ENCODE data around the gene CCL23.
"Not testable (repeated sequence)": the region's sequence is repeated elsewhere in the genome, so short reads cannot be mapped to it uniquely, and the experiment has no call there.

Gene CCL23

GRCh38 chr17:36017799-36018198 is at the start of gene CCL23:
Gene CCL23, minus strand, starts transcription at chr17:36017972. Its CDS starts 75 bp downstream, at chr17:36017897.
- DNase-seq: no peak

DNA sequence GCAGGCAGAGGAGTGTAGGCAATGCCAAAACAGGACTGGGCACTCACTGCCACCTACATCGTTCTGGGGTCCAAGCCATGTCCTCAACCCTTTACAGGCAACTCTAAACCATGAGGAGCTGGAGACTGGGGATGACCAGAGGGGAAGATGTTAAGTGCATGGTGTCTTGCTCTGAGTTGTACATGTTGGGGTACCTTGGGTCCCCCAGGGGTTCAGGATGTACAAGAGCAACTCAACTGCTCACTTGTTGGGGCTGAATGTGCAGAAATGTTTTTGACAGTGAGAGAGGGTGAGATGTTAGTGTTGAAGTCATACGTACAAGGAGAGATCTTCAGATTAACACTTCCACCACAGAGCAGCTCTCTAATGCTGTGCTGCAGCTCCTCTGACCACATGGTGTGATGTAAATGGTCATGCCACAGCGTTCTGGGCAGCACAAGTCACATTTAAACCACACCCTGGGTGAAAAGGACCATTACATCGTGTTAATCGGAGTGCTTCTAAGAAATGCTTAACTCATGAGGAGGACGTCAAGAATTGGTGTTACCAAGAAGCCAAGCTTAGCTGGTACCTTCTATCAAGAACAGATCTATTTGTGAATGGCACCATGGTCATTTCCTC is 48.7 kb upstream of the CCL23 start:
- no peak for DNase-seq

- no peak for DNase-seq
These were observed 46.2 kb upstream of the CCL23 start, which contains the start of gene CCL18 for GRCh38 chr17:36063786-36064541. Gene CCL18, plus strand, starts transcription at chr17:36064272. Its CDS starts 71 bp downstream, at chr17:36064343.

GRCh38 chr17:36060816-36061215 is 43.0 kb upstream of the CCL23 start:
- DNase-seq: no peak

GRCh38 chr17:36059406-36059805 is 41.6 kb upstream of the CCL23 start:
- DNase-seq: no peak

DNA sequence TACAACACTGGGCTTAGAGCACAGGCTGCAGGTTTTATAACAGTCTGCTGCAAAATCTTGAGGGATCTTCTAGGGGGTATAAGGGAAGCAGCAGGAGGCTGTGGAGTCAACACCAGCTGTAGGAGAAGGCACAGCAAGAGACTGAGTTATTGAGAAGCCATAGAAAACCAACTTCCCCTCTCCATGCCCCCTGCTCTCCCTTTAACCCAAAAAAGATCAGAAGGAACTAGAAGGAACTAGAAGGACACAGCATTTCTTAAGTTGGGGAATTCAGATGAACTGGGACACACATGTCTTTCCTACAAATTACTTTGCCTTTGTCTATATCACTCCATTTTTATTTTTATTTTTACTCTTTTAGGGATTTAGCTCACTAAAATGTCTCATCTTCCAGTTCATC is 40.1 kb upstream of the CCL23 start:
- DNase-seq: no peak

DNA sequence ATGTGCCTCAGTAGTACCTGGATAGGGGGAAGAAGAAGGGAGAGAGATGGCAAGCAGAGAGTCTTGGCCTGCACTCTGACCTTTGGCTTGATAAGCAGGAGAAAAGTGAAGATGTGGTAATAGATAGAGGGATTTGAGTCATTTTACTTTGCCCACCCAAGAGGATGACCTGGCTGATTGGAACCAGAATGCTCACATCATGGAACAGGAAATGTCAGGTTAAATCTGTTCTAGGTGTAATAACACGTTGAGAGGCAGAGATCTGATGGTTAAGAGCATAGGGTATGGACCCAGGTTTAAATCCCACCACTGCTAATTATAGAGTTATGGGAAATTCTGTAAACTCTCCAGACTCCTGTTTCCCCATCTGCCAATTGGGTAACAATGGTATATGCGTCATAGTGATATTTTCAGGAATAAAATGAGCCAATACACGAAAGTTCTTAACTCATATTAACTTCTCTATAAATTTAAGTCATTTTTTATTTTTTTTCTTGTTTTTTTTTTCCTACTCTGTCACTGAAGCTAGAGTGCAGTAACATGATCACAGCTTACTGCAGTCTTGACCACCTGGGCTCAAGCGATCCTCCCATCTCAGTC is 38.2 kb upstream of the CCL23 start:
- DNase-seq: no peak

DNA sequence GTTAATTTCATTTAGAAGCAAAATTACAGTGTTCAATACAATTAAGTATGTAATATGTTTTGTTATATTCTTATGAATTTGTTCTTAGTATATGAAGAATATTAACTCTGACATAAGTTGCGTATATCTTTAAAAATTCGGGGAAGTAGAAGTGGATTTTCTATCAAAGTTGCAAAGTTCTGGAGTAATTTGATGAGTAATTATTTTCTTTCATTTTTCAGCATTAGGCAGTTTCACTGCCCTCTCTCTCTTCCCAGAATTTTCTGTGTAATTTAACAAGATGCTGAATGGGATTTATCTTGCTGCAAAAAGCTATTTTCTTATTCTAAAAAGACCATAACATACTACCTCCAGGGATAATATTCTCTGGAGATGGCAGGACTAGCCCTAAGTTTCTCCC is 37.4 kb upstream of the CCL23 start:
- DNase-seq: no peak

- no peak for DNase-seq
These were observed 31.9 kb upstream of the CCL23 start for GRCh38 chr17:36049643-36050042.

DNA sequence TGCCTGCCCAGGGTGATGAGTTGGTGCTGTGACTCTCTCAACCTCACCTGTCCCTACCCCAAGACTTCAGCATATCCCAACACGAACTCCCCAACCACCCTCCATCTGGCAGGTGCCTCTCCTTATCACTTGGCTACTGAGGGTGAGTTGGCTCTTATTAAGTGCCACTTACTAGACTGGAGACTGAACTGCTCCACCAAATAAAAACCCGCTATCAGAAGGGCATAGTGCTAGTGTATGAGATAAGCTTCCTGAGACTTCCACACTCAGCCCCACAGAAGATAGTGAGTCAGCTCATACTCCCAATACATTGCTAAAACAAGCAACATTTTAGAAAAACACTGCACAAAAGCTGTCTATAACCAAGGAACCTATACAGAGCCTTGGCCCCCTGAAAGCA is 30.3 kb upstream of the CCL23 start:
- no peak for DNase-seq

GRCh38 chr17:36036235-36036634 is 18.5 kb upstream of the CCL23 start:
- no peak for DNase-seq

DNA sequence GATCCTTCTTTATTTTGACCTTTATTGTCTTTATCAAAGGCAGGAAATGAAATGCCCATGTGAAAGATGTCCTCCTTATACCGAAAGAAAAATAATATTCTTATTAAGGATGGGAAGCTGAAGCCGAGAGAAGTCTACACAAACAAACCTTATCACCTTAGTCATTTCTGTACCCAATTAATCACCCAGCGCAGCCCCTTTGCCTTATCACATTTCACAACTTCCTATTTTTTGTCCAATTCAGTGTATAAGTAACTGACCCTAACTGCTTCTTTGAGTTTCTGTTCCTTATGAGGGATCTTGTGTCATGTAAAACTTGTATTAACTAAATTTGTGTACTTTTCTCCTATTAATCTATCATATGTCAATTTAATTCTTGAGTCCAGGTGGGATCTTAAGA is 16.4 kb upstream of the CCL23 start:
- no peak for DNase-seq

GRCh38 chr17:36030956-36031355 is 13.2 kb upstream of the CCL23 start:
- DNase-seq: no peak

- no peak for DNase-seq
These were observed 10.0 kb upstream of the CCL23 start for GRCh38 chr17:36027761-36028160.

DNA sequence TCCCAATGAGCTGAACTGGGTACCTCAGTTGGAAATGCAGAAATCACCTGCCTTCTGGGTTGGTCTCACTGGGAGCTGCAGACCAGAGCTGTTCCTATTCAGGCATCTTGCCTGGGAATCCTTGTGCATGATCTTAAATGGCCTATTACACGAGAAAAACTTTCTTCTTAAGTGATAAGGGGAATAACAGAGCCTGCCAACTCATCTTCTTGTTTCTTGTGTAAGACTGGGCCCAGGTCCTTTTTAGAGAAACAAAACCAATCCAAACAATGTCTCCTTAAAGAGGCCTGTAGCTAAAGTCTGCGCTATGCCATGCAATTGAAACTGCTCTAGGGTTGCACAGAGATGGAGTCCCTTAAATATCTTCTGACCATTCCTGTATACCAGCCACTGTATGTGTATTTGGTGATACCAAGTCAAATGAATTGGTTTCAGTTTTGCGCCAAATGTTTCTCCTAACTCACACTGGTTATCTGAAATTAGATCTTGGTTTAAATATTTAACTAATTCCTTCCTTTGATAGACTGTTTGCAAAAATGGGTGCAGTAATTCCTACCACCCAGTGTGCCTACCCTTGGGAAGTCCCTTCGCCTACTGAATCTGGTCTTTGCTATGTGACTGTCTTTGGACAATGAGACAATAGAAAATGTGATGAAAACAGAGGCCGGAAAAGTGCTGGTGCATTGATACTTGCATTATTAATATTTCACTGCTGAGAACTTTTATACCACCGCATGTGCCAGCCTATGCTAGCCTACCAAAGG is 6.5 kb upstream of the CCL23 start:
- DNase-seq: no peak

DNA sequence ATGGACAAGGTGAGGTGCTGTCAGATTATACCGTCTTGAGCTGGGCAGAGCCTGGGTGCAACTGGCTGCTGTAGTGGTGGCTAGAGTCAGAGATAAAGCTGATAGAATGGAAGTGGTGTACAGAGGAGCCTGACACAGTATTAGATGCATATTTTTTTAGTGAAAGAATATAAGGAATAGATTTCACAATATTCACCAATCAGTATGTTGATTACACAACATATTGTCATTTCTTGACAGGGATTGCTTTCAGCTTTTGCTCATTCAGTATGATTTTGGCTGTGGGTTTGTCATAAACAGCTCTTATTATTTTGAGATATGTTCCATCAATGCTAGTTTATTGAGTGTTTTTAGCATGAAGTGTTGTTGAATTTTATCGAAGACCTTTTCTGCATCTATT is 1.7 kb upstream of the CCL23 start:
- no peak for DNase-seq

GRCh38 chr17:36016555-36016954 is 1.2 kb downstream of the CCL23 start:
- no peak for DNase-seq

- not testable (repeated sequence) for DNase-seq
These were observed 1.9 kb downstream of the CCL23 start for GRCh38 chr17:36015895-36016294.

DNA sequence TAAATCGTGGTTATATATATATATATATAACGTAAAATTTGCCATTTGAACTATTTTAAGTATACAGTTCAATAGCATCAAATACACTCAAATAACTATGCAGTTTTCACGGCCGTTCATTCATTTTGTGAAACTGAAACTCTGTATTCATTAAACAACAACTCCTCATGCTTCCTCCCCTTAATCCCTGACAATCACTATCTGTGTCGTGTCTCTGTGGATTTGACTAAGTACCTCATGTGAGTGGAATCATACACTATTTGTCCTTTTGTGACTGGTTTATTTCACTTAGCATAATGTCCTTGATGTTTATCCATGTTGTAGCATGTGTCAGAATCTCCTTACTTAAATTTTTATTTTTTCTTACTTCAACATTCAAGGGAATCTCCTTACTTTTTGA is 2.8 kb downstream of the CCL23 start:
- no peak for DNase-seq

- DNase-seq: no peak
These were observed 6.6 kb downstream of the CCL23 start for GRCh38 chr17:36011201-36011600.

DNA sequence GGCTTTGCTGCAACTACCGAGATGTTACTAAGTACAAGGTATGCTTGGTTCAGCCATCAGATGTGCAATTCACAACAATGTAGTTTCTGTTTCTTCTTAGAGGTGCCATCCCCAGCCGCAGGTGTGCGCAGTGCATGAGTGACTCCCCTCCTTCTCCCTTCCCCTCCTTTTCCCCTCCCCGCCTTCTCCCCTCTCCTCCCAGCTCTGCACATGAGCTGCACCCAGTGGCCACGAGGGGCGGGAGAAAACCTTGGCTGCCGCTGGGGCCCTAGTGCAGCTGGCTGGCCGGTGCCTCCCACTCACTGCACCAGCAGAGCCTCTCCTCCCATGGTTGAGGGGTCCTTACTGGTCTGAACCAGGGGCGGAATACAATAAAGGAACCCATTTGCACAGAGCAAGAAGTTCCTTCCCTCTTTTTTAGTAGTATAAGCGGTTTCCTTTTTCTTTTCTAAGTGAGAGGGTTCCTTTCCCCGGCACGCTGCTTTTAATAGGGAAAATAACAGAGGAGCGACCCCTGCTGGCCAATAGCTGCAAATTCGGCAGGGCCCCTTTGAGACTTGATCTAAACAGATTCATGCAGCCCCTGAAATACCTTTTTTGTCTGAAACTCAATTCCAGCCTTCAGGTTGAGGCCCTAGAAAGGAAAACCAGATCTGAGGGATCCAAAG is 8.6 kb downstream of the CCL23 start:
- no peak for DNase-seq

GRCh38 chr17:36004594-36005108 is 13.1 kb downstream of the CCL23 start:
- no peak for DNase-seq

DNA sequence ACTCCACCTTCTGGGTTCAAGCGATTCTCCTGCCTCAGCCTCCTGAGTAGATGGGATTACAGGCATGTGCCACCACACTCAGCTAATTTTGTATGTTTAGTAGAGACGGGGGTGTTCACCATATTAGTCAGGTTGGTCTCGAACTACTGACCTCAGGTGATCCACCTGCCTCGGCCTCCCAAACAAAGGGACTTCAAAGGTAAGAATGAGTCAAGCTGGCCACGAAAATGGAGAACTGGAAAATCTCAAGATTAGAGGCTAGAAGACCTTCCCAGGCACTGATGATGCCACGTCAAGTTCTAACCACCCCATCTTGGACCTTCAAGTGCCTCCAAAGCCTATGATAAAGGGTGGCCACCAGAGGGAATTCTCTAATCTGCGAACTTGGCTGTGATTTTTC is 15.1 kb downstream of the CCL23 start:
- DNase-seq: no peak

All from NCI-H187 treated with DMSO at 0.1 percent for 48 hours (cell line).